H9 (cell line): ENCODE measurements around the gene GH2. TPM values are rescaled to one million over a fixed set of nuclear protein-coding genes. Genes with fewer than 3 reads are reported as not detected.
"Not testable (repeated sequence)": the region's sequence is repeated elsewhere in the genome, so short reads cannot be mapped to it uniquely, and the experiment has no call there.

Experiments used
- DNase-seq: peaks from one replicate; pipeline ENCODE4 v3.0.0-alpha.2; 2017
- H2AFZ ChIP-seq: one replicate; pipeline ENCODE4 v1.6.1; 2013; ENCODE audit warnings: mild to moderate bottlenecking, low read length, control low read depth, moderate library complexity
- H2AK5ac ChIP-seq: 2 replicates; pipeline ENCODE4 v1.6.1; 2013; ENCODE audit warnings: low read length, control low read depth, mixed read lengths; ENCODE audit not compliant: insufficient read length
- H2BK120ac ChIP-seq: one replicate; pipeline ENCODE4 v1.6.1; 2013; ENCODE audit warnings: low read depth, mild to moderate bottlenecking, low read length, control low read depth, inconsistent platforms; ENCODE audit not compliant: poor library complexity, severe bottlenecking
- H2BK12ac ChIP-seq: 2 replicates; pipeline ENCODE4 v1.6.1; 2013; ENCODE audit warnings: low read length, control low read depth, mixed read lengths, low read depth; ENCODE audit not compliant: insufficient read length
- H2BK15ac ChIP-seq: 2 replicates; pipeline ENCODE4 v1.6.1; 2013; ENCODE audit warnings: low read depth, low read length, control low read depth
- H2BK20ac ChIP-seq: one replicate; pipeline ENCODE4 v1.6.1; 2013; ENCODE audit warnings: low read depth, mild to moderate bottlenecking, low read length, control low read depth, inconsistent platforms; ENCODE audit not compliant: poor library complexity, severe bottlenecking
- H2BK5ac ChIP-seq: 2 replicates; pipeline ENCODE4 v1.6.1; 2013; ENCODE audit warnings: low read length, control low read depth, mixed read lengths; ENCODE audit not compliant: insufficient read length
- H3K14ac ChIP-seq: 2 replicates; pipeline ENCODE4 v1.6.1; 2013; ENCODE audit warnings: low read length, control low read depth; ENCODE audit not compliant: insufficient read depth
- H3K18ac ChIP-seq: 2 replicates; pipeline ENCODE4 v1.6.1; 2013; ENCODE audit warnings: low read depth, mild to moderate bottlenecking, mixed read lengths, low read length, control low read depth; ENCODE audit not compliant: insufficient read length
- H3K23ac ChIP-seq: 2 replicates; pipeline ENCODE4 v1.6.1; 2013; ENCODE audit warnings: low read length, control low read depth, mixed read lengths, low read depth; ENCODE audit not compliant: insufficient read length
- H3K23me2 ChIP-seq: 2 replicates; pipeline ENCODE4 v1.6.1; 2013; ENCODE audit warnings: low read depth, mild to moderate bottlenecking, mixed read lengths, low read length, control low read depth; ENCODE audit not compliant: insufficient read length, poor library complexity, severe bottlenecking
- H3K27ac ChIP-seq: 2 replicates; pipeline ENCODE4 v1.5.1; 2013; ENCODE audit warnings: low read length, control low read depth, mixed read lengths, low read depth; ENCODE audit not compliant: insufficient read length
- H3K27me3 ChIP-seq: 2 replicates; pipeline ENCODE4 v1.6.1; 2013; ENCODE audit warnings: low read length, control low read depth, inconsistent platforms; ENCODE audit not compliant: insufficient read depth
- H3K4ac ChIP-seq: 2 replicates; pipeline ENCODE4 v1.6.1; 2013; ENCODE audit warnings: low read depth, mild to moderate bottlenecking, control low read depth, inconsistent platforms, low read length, moderate library complexity
- H3K4me1 ChIP-seq: 2 replicates; pipeline ENCODE4 v1.6.1; 2013; ENCODE audit warnings: low read length, control low read depth, inconsistent platforms; ENCODE audit not compliant: insufficient read depth
- H3K4me2 ChIP-seq: 2 replicates; pipeline ENCODE4 v1.6.1; 2013; ENCODE audit warnings: low read length, control low read depth, mixed read lengths; ENCODE audit not compliant: insufficient read length, insufficient read depth
- H3K56ac ChIP-seq: 2 replicates; pipeline ENCODE4 v1.6.1; 2013; ENCODE audit warnings: low read depth, mild to moderate bottlenecking, mixed read lengths, low read length, control low read depth; ENCODE audit not compliant: insufficient read length
- H3K79me1 ChIP-seq: 2 replicates; pipeline ENCODE4 v1.6.1; 2013; ENCODE audit warnings: low read depth, mild to moderate bottlenecking, moderate library complexity, low read length, control low read depth, inconsistent platforms; ENCODE audit not compliant: insufficient read depth, poor library complexity, severe bottlenecking
- H3K79me2 ChIP-seq: 2 replicates; pipeline ENCODE4 v1.6.1; 2013; ENCODE audit warnings: low read length, control low read depth, inconsistent platforms; ENCODE audit not compliant: insufficient read depth
- H3K9ac ChIP-seq: 2 replicates; pipeline ENCODE4 v1.6.1; 2013; ENCODE audit warnings: low read length, control low read depth, mixed read lengths; ENCODE audit not compliant: insufficient read length; ENCODE audit errors: extremely low read depth
- H3K9me3 ChIP-seq: one replicate; pipeline ENCODE4 v1.6.1; 2013; ENCODE audit warnings: low read depth, low read length, inconsistent platforms; ENCODE audit not compliant: control insufficient read depth
- H3T11ph ChIP-seq: one replicate; pipeline ENCODE4 v1.6.1; 2013; ENCODE audit warnings: mild to moderate bottlenecking, low read length, control low read depth, inconsistent platforms
- H4K20me1 ChIP-seq: one replicate; pipeline ENCODE4 v1.6.1; 2013; ENCODE audit not compliant: control insufficient read depth, insufficient read length, insufficient read depth
- H4K5ac ChIP-seq: 2 replicates; pipeline ENCODE4 v1.6.1; 2013; ENCODE audit warnings: low read depth, mild to moderate bottlenecking, mixed read lengths, low read length, control low read depth; ENCODE audit not compliant: insufficient read length
- H4K8ac ChIP-seq: replicated peaks from 2 replicates; pipeline ENCODE4 v1.6.1; 2013; ENCODE audit warnings: low read length, control low read depth, mixed read lengths, low read depth; ENCODE audit not compliant: insufficient read length
- H4K91ac ChIP-seq: 2 replicates; pipeline ENCODE4 v1.6.1; 2013; ENCODE audit warnings: low read depth, mild to moderate bottlenecking, moderate library complexity, mixed read lengths, low read length, control low read depth; ENCODE audit not compliant: insufficient read length
- H3K27ac Mint-ChIP-seq, 3 experiments: 2 replicates in 2 of 3; 3 replicates in 1 of 3; pipeline ENCODE4 v1.8.0; 2020 to 2021; ENCODE audit warnings: mixed read lengths in 3 of 3, mild to moderate bottlenecking in 1 of 3, moderate library complexity in 1 of 3
- H3K27me3 Mint-ChIP-seq: 2 replicates; pipeline ENCODE4 v1.8.0; 2021; ENCODE audit warnings: low read depth, mild to moderate bottlenecking, moderate library complexity, mixed read lengths
- H3K36me3 Mint-ChIP-seq, 3 experiments: 2 replicates in 2 of 3; 3 replicates in 1 of 3; pipeline ENCODE4 v1.8.0; 2020 to 2021; ENCODE audit warnings: low read depth in 3 of 3, mixed read lengths in 3 of 3; ENCODE audit not compliant: insufficient read depth in 1 of 3
- H3K4me1 Mint-ChIP-seq, 2 experiments: 2 replicates each; pipeline ENCODE4 v1.8.0; 2020; ENCODE audit warnings: mixed read lengths in 2 of 2
- H3K4me3 Mint-ChIP-seq, 2 experiments: 2 replicates in 1 of 2; 3 replicates in 1 of 2; pipeline ENCODE4 v1.8.0; 2020 to 2021; ENCODE audit warnings: mild to moderate bottlenecking in 2 of 2, mixed read lengths in 2 of 2, moderate library complexity in 1 of 2
- H3K9me3 Mint-ChIP-seq, 2 experiments: 2 replicates in 1 of 2; 3 replicates in 1 of 2; pipeline ENCODE4 v1.8.0; 2020; ENCODE audit warnings: mild to moderate bottlenecking in 2 of 2, mixed read lengths in 2 of 2, moderate library complexity in 1 of 2
- CTCF ChIP-seq: fragments of 200-600 bp; sonication (generic); conservative IDR thresholded peaks from 3 replicates; pipeline ENCODE4 v1.8.0; 2021; ENCODE audit warnings: antibody characterized with exemption, mild to moderate bottlenecking
- WGBS: extraction: QIAGEN DNeasy Blood & Tissue Kit; methylation state at CpG from one replicate; pipeline ENCODE4 v1.1.7; 2013; ENCODE audit warnings: missing lambda C conversion rate, low lambda C conversion rate, mixed read lengths; ENCODE audit not compliant: insufficient read length; ENCODE audit errors: extremely low coverage; 5-methylcytosine and 5-hydroxymethylcytosine counted together
- total RNA-seq: library from RNA; stranded (reverse); gene quantifications from 2 replicates; pipeline ENCODE4 v1.2.1, GENCODE V29; 2021

The GH2 gene
- total RNA-seq, 1 experiment from 2014 or later, result 0.77 TPM

GRCh38 chr17:63869491-63870291, 12.1 kb downstream of the GH2 start:
- not testable (repeated sequence) for H3T11ph ChIP-seq, H2BK120ac ChIP-seq, H3K27ac Mint-ChIP-seq, H3K79me1 ChIP-seq, H4K5ac ChIP-seq, DNase-seq, H2BK15ac ChIP-seq, H3K9me3 Mint-ChIP-seq, H3K23me2 ChIP-seq, H3K4ac ChIP-seq, H2BK5ac ChIP-seq, H3K4me3 Mint-ChIP-seq, H3K27ac ChIP-seq, H3K9ac ChIP-seq, H3K56ac ChIP-seq, H4K91ac ChIP-seq, H2BK12ac ChIP-seq, H3K14ac ChIP-seq, H2AK5ac ChIP-seq, H2BK20ac ChIP-seq, H3K36me3 Mint-ChIP-seq, H3K18ac ChIP-seq, H3K9me3 ChIP-seq, H2AFZ ChIP-seq, H4K8ac ChIP-seq, H4K20me1 ChIP-seq, H3K23ac ChIP-seq, H3K4me2 ChIP-seq, H3K27me3 Mint-ChIP-seq, H3K4me1 Mint-ChIP-seq, H3K4me1 ChIP-seq, H3K79me2 ChIP-seq, H3K27me3 ChIP-seq
- WGBS, result no CpG with 5 or more reads among the region's 9 CpGs
- TF ChIP-seq CTCF, result peak; percentile 58; the same call in 2 of the 3 replicates

GRCh38 chr17:63866625-63867024, 15.1 kb downstream of the GH2 start:
- not testable (repeated sequence) for H3K56ac ChIP-seq, H2BK5ac ChIP-seq, H3K27me3 Mint-ChIP-seq, H2BK20ac ChIP-seq, H3K23me2 ChIP-seq, H4K91ac ChIP-seq, H2AK5ac ChIP-seq, H3K4me3 Mint-ChIP-seq, H3T11ph ChIP-seq, H3K4ac ChIP-seq, H3K79me1 ChIP-seq, H3K27ac Mint-ChIP-seq, H3K9ac ChIP-seq, H3K23ac ChIP-seq, H3K18ac ChIP-seq, H4K8ac ChIP-seq, H2BK12ac ChIP-seq, H2BK120ac ChIP-seq, H3K79me2 ChIP-seq, H3K4me1 ChIP-seq, H4K20me1 ChIP-seq, H3K14ac ChIP-seq, H3K27ac ChIP-seq, H3K4me2 ChIP-seq, H3K9me3 Mint-ChIP-seq, H2AFZ ChIP-seq, H3K36me3 Mint-ChIP-seq, H3K9me3 ChIP-seq, H2BK15ac ChIP-seq, H3K27me3 ChIP-seq, H4K5ac ChIP-seq, H3K4me1 Mint-ChIP-seq
- no CpG with 5 or more reads among the region's 7 CpGs for WGBS
- DNase-seq, result peak; percentile 73
